GM12878 (cell line): ENCODE results near the gene SPDYE2B. TPM values are rescaled to one million over a fixed set of nuclear protein-coding genes. Genes with fewer than 3 reads are reported as not detected.
"Not testable (repeated sequence)": the region's sequence is repeated elsewhere in the genome, so short reads cannot be mapped to it uniquely, and the experiment has no call there.

ENCODE experiments used
- ATAC-seq: fragments of 200-7000 bp; cut with Tn5 transposase; 3 replicates; pipeline ENCODE4 v1.9.1; 2020; ENCODE audit warnings: mild to moderate bottlenecking, moderate library complexity
- BruUV-seq: library from RNA; stranded (reverse); fragments of 400-500 nt; replicated peaks from 2 replicates; lab custom pipeline; 2021; lab: Mats Ljungman, UMichigan
- CTCF ChIA-PET: fragments of 300-600 bp; sonication (Branson Sonifier 250); formaldehyde crosslinking; extraction: SDS; loops from one replicate; lab custom pipeline; 2021; ENCODE audit warnings: inconsistent platforms; lab: Yijun Ruan, JAX
- POLR2A ChIA-PET: fragments of 350-600 bp; formaldehyde crosslinking; extraction: SDS; loops from one replicate; lab custom pipeline; 2021; ENCODE audit warnings: inconsistent platforms; lab: Charles Lee
- RAD21 ChIA-PET: fragments of 300-600 bp; sonication (Branson Sonifier 250); formaldehyde crosslinking; loops from one replicate; lab custom pipeline; 2023; ENCODE audit warnings: antibody characterized with exemption; ENCODE audit not compliant: unreplicated experiment; lab: Charles Lee
- SMC1A ChIA-PET: fragments of 300-600 bp; sonication (Branson Sonifier 250); formaldehyde crosslinking; loops from one replicate; lab custom pipeline; 2023; ENCODE audit not compliant: unreplicated experiment, uncharacterized antibody; lab: Charles Lee
- DNase-seq: peaks from one replicate; pipeline ENCODE4 v3.0.0-alpha.2; 2011; ENCODE audit warnings: low read depth, low spot score
- FAIRE-seq: peaks from 3 replicates; lab custom pipeline; 2011; peaks lifted over from hg19 to GRCh38; lab: Jason Lieb, UNC
- H2AFZ ChIP-seq: 2 replicates; pipeline ENCODE4 v1.6.0; 2011; ENCODE audit warnings: low read depth, low read length, control low read depth; ENCODE audit not compliant: control insufficient read depth
- H3K27ac ChIP-seq: 2 replicates; pipeline ENCODE4 v1.5.1; 2011; ENCODE audit warnings: control low read depth; ENCODE audit not compliant: control insufficient read depth, insufficient read depth
- H3K27me3 ChIP-seq, 2 experiments: replicated peaks in 1 of 2; 2 replicates each; pipeline versions ENCODE4 v1.6.0 to v1.6.1; 2011; ENCODE audit warnings: low read length in 1 of 2; ENCODE audit not compliant: control insufficient read depth in 2 of 2, insufficient read depth in 2 of 2
- H3K36me3 ChIP-seq, 2 experiments: 2 replicates each; pipeline ENCODE4 v1.5.1; 2011; ENCODE audit warnings: low read length in 1 of 2; ENCODE audit not compliant: control insufficient read depth in 2 of 2, insufficient read depth in 2 of 2
- H3K4me1 ChIP-seq: 2 replicates; pipeline ENCODE4 v1.6.1; 2011; ENCODE audit warnings: mild to moderate bottlenecking, low read length, moderate library complexity, mixed read lengths; ENCODE audit not compliant: control insufficient read depth, insufficient read depth
- H3K4me2 ChIP-seq: 2 replicates; pipeline ENCODE4 v1.6.0; 2011; ENCODE audit warnings: control low read depth; ENCODE audit not compliant: control insufficient read depth, insufficient read depth
- H3K4me3 ChIP-seq: fragments of 200-600 bp; sonication (generic); 2 replicates; pipeline ENCODE4 v1.5.1; 2016
- H3K79me2 ChIP-seq: 2 replicates; pipeline ENCODE4 v1.6.0; 2011; ENCODE audit warnings: low read length; ENCODE audit not compliant: control insufficient read depth, insufficient read depth
- H3K9ac ChIP-seq: 2 replicates; pipeline ENCODE4 v1.8.0; 2011; ENCODE audit warnings: low read length, control low read depth, mixed read lengths; ENCODE audit not compliant: control insufficient read depth, insufficient read depth
- H3K9me3 ChIP-seq: replicated peaks from 3 replicates; pipeline ENCODE4 v1.5.1; 2011; ENCODE audit warnings: mild to moderate bottlenecking, low read length; ENCODE audit not compliant: control insufficient read depth, insufficient read depth
- H4K20me1 ChIP-seq: 2 replicates; pipeline ENCODE4 v1.6.0; 2011; ENCODE audit not compliant: control insufficient read depth, insufficient read depth
- CHD4 ChIP-seq: fragments of 200-600 bp; sonication (generic); IDR thresholded peaks from 2 replicates; pipeline ENCODE4 v1.6.1; 2016; ENCODE audit warnings: mild to moderate bottlenecking
- WGBS: methylation state at CpG from one replicate; pipeline ENCODE4 v1.1.6; 2016; ENCODE audit warnings: low lambda C conversion rate; ENCODE audit not compliant: insufficient replicate concordance, insufficient coverage; ENCODE audit errors: missing lambda C conversion rate; 5-methylcytosine and 5-hydroxymethylcytosine counted together
- in situ Hi-C: fragments of 300-500 bp; cut with MboI; formaldehyde crosslinking; loops from 9 replicates; pipeline ENCODE4 v1.14.3; 2018; ENCODE audit warnings: mixed read lengths
- intact Hi-C: fragments of 100-400 bp; cut with micrococcal nuclease; formaldehyde crosslinking; loops from one replicate; pipeline ENCODE4 v1.14.2; 2022; ENCODE audit not compliant: unreplicated experiment
- polyA plus RNA-seq, 11 experiments: library from polyadenylated mRNA; depleted of rRNA in 4 of 11; unstranded in 6 of 11; stranded (reverse) in 5 of 11; fragments of >200 nt; fragmentation: Nextera tagmentation in 4 of 11; fragmentation: Illumina TruSeq in 1 of 11; extraction: Ambion mirVana in 4 of 11; extraction: Trizol in 1 of 11; gene quantifications; 1 replicate in 1 of 11; 2 replicates in 10 of 11; pipeline versions ENCODE4 v1.2.1 to v1.2.3, GENCODE V29; 2011 to 2016; ENCODE audit warnings: inconsistent platforms in 2 of 11, missing spikeins in 2 of 11, low read depth in 1 of 11
- total RNA-seq, 4 experiments: library from RNA; depleted of rRNA in 3 of 4; stranded (reverse); fragments of >200 nt in 3 of 4; fragmentation: Illumina TruSeq in 1 of 4; extraction: Trizol in 1 of 4; gene quantifications; 2 replicates each; pipeline versions ENCODE4 v1.2.1 to v1.2.3, GENCODE V29; 2013 to 2021

The SPDYE2B gene
- total and polyA plus RNA-seq, 10 of the 15 experiments (the other 5 are each of a cell fraction or from before 2014, with no cell fraction given) = 0.19 to 0.59 (median 0.32) TPM; not detected in 7

GRCh38 chr7:102611675-102612325 is 38.3 kb upstream of the SPDYE2B start:
- in situ Hi-C loops, RAD21 ChIA-PET, BruUV-seq, H3K4me1 ChIP-seq, H3K9me3 ChIP-seq, H3K36me3 ChIP-seq, FAIRE-seq, H2AFZ ChIP-seq, SMC1A ChIA-PET, POLR2A ChIA-PET, DNase-seq, ATAC-seq, H4K20me1 ChIP-seq, CTCF ChIA-PET, H3K79me2 ChIP-seq, intact Hi-C loops, H3K27me3 ChIP-seq: not testable (repeated sequence)
- Histone ChIP-seq H3K9ac (peak overlapping the region; percentile 40; the same call in 1 of the 2 replicates), H3K4me2 (peak overlapping the region; percentile 71; the same call in 1 of the 2 replicates), H3K27ac (peak overlapping the region; percentile 39; the same call in 1 of the 2 replicates), H3K4me3 (peak overlapping the region; percentile 57; the same call in 1 of the 2 replicates)
- WGBS = 73% methylated on average over 7 of the region's 10 CpGs

- H2AFZ ChIP-seq, H3K27me3 ChIP-seq, RAD21 ChIA-PET, CTCF ChIA-PET, H3K4me1 ChIP-seq, in situ Hi-C loops, intact Hi-C loops, H3K79me2 ChIP-seq, H3K4me3 ChIP-seq, H3K9me3 ChIP-seq: not testable (repeated sequence)
- WGBS = 8% methylated on average over 5 of the region's 15 CpGs
- H3K4me2 ChIP-seq = peak overlapping the region; percentile 25; the same call in 1 of the 2 replicates
- peak; percentile 93 for FAIRE-seq
- TF ChIP-seq CHD4 = 0 out of 2 replicates have a peak, but pooled peaks have one; percentile 64
- TF ChIP-seq, all 136 proteins: peak for 1; not testable (repeated sequence) for 135
- SMC1A ChIA-PET, H3K36me3 ChIP-seq, H4K20me1 ChIP-seq, BruUV-seq, H3K9ac ChIP-seq, DNase-seq, POLR2A ChIA-PET: not testable (repeated sequence)
- peak overlapping the region; percentile 63 for H3K27ac ChIP-seq
- peak; percentile 68 for ATAC-seq
These were observed 36.4 kb upstream of the SPDYE2B start for GRCh38 chr7:102613575-102614345.

GRCh38 chr7:102614346-102614697 is 35.8 kb upstream of the SPDYE2B start:
- H3K27me3 ChIP-seq, FAIRE-seq, H3K9me3 ChIP-seq, H3K4me1 ChIP-seq, H2AFZ ChIP-seq, CTCF ChIA-PET, in situ Hi-C loops, H3K36me3 ChIP-seq, RAD21 ChIA-PET, intact Hi-C loops, H3K4me3 ChIP-seq, H3K4me2 ChIP-seq, H4K20me1 ChIP-seq, H3K79me2 ChIP-seq, POLR2A ChIA-PET, H3K27ac ChIP-seq, SMC1A ChIA-PET, DNase-seq, H3K9ac ChIP-seq: not testable (repeated sequence)
- no CpG with 5 or more reads among the region's 4 CpGs for WGBS
- BruUV-seq = TSS peak; percentile 62
- peak; percentile 19 for ATAC-seq
